GM19438 (cell line): ENCODE data around the gene SLC2A4RG.

Experiments
- ATAC-seq: cut with Tn5 transposase; IDR thresholded peaks from one replicate; pipeline ENCODE4 v1.9.1; 2021; ENCODE audit warnings: low read depth; ENCODE audit not compliant: unreplicated experiment

Gene SLC2A4RG

DNA sequence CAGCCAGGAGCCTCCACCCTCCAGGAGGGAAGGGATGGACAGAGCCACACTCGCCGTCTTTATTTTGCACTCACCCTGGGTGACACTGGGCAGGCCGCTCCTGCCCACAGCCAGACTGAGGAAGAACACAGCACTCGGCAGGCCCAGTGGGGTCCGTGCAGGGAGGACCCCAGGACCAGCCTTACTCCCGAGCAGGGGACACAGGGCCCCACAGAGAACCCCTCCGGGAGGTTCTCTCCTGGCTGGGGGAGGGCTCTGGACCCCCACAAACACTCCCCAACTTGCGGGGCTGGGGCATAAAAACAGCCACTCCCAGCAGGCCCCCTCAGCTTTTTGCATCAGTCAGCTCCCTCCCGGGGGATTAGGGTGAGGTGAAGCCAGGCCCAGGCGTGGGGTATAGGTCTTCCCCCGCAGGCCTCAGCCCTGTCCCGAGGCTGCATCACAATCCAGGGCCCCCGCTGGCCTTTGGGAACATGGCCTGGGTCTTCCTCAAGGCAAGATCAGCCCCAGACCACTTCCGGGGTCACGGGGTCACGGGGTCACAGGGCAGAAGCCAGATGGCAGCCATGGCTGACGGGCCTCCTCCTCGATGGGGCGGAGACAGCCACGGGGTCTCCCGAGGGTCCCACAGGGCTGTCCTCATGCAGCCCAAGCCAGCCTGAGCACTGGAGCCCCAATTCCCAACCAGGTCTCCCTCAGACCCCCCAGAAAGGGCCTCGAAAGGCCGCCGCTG is 39.9 kb upstream of the SLC2A4RG start:
- no peak for ATAC-seq

DNA sequence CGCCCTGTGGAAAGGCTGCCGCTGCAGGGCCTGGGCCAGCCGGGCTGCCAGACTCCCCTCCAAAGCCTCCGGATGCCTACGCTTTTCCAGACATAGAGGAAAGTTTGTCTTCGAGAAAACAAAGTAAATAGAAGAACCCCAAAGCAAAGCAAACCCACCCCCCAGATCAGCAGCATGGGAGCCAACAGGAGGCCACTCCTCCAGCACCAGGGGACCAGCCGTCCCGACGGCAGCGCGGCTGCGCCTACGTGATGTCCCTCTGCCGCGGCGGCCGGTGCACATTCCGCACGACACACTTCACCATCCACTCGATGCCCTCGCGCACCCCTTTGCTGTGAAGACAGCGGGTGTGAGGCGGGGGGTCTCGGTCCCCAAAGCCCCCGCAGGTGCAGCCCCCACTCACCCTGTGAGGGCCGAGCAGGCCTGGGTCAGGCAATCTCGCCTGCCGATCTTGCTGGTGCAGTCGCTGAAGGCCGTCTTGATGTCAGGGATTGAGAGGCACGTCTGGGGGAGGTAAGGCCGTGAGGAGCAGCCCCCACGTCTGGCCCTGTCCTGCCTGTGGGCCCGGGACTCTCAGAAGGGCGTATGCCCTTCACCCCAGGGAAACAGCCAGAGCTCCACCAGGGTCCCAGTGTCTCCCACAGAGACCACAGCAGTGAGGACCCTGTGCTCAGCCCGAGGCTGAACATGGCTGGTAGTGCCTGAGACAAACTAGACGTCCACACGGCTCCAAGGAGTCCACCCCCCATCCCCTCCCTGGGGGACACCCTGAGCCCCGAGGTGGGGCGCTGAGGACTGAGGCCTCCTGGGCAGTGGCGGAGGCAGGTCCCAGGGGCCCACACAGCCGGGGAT is 39.2 kb upstream of the SLC2A4RG start:
- ATAC-seq = no peak

DNA sequence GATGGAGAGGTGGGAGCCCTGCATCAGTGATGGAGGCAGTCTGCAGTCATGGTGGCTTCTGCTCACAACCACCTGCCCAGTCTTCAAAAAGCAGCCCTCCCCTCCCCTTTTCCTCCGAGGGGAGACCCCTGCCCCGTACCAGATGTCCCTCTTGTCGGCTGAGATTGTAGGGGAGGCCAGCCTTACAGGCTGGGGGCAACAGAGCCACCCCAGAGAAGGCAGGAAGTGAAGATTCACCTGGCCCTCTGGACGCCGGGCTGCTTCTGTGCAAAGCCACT is 38.6 kb upstream of the SLC2A4RG start:
- no peak for ATAC-seq

DNA sequence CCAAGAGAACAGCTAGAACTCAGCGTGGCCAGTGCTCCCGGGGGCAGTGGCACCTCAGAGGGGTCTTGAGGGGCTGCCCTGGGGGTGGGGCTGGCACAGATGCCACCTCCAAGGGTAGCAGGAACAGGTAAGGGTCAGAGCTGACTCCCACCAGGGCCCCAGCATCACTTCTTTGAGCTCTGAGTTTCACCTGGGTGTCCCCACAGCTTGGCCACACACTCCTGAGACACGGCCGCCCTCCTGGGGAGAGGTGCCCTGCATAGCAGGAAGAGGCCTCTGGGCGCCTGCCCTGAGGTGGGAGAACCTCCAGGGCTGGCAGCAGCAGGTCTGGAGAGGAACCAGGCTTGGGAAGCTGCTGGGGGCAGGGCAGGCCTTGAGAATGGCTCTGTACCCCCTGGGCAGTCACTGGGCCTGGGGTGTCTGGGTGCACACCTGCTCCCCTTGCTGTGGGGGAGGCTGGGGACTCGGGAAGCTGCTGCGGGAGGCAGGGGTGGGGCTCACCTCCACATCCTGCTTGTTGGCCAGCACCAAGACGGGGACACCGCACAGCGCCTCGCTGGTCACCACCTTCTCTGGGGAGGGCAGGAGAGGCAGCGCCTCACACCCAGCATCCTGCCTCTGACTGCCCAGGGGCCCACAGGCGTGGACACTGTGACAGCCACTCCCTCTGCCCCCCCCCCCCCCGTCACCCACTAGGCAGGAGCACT is 38.1 kb upstream of the SLC2A4RG start:
- no peak for ATAC-seq

DNA sequence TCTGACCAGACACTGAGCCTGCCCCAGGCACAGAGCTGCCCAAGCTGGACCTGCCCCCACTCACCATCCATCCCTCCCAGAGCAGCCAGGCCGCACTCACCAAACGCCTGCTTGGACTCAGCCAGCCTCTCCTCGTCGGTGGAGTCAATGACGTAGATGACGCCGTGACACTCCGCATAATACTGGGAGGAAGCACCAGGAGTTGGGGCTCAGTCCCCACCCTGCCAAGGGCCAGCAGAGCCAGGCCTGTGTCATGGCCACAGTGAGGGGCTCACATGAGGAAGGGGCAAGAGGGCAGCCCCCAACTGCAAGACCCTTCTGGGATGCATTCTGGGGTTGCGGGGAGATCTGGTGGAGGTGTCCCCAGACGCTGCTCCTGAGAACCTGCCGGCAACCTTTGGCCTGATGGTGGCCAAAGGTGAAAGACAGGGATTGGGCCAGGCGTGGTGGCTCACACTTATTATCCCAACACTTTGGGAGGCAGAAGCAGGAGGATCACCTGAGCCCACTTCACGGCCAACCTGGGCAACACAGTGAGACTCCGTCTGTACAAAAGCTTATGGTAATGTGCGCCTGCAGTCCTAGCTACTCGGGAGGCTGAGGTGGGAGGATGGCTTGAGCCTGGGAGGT is 37.4 kb upstream of the SLC2A4RG start:
- ATAC-seq = no peak

DNA sequence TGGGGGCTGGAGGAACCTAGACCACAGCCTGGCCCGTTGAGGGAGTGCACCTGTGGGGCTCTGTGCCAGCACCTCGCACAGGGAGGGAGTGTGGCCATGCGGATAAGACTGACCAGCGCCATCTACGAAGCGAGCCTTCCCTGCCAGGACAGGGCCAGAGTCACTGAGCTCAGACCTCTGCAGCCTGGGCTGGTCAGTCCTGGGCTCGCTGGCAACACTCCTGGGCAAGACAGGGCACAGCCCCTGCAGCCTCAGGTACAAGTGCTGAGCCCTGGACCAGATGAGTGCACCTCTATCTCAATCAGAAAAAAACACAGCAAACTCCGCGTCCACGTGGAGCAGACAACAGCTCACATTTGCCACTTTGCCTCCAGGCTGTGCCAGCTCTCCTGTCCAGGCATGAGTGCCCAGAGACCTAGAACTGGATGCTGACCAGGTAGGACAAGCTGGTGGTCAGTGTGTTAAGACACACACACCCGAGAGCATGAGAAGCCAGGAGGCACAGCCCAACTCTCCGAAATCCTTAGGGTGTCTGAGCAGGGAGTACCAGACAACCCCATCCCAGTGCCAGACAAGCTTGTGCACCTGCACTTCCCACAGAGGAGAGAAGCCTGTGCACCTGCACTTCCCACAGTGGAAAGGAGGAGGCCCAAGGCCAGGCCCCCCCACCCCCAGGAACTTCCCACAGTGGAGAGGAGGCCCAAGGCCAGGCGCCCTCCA is 36.7 kb upstream of the SLC2A4RG start:
- ATAC-seq = no peak

DNA sequence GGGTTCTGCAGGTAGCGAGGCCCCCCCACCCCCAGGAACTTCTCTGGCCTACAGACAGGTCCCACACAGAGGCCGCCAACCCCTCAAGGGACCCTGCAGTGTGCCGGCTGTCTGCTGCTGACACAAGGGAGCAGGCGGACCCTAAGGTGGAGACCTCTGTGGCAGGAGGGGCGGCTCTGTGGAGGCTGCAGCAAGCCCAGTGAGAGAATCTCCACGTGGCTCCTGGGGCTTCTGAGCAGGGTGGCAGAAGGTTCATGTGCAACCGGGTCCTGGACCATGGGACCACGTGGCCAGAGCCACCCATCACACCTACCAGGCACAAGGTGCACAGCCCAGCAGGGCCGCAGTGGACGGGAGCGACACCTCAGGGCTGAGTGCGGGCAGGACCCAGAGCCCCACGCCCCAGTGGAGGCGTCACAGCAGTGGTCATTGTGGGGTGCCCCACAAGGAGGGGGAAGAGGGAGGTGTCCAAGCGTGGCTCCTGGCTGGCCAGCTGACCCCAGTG is 36.1 kb upstream of the SLC2A4RG start:
- no peak for ATAC-seq

DNA sequence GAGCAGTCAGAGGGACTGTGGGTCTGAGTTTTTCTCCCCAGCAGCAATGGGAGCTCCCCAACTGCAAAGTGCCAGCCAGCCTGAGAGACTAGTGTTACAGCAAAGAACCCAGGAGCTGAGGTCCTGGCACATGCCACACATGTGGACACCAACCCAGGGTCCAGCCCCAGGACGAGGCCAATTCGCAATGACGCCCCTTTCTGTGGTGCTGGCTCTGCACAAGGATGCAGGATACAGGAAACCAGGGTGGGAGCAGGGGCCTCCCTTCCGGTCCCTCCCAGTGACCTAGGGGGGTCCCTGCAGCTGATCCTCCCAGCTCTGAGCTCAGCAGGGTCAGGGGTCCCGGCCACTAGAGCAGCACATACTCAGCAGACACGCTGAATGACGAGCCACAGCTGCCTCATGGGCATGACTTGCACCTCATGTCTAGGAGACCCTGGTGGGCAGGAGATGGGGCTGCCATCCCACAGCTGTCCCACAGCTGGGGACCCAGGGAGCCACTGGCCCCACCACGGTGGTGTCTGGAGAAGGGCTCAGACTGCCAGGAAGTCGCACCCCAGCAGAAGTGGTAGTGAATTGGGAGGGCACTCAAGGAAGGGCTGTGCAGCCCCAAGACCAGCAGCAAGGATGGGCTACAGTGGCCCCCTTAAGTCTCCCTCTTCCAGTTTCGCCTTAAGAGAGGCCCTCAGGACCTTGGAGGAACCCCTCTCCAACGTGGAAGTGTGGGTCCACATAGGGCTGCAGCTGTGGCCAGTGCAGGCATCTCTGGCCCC is 35.4 kb upstream of the SLC2A4RG start:
- no peak for ATAC-seq

DNA sequence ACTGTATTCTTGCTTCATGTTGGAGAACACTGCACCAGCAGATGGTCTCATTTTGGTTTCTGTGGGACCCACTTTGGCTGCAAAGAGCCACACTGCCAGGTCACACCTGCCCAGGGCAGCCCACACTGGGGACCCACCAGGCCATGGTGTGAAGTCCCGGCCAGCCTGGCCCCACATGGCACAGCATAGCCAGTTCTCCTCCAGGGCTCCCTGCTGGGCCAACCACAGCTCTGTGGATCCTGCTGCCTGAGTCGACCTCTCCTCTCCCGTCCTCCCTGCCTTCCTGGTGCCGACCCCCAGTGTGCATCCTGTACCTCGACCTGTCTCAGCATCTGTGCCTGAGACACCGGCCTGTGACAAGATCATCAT is 34.8 kb upstream of the SLC2A4RG start:
- ATAC-seq = no peak

DNA sequence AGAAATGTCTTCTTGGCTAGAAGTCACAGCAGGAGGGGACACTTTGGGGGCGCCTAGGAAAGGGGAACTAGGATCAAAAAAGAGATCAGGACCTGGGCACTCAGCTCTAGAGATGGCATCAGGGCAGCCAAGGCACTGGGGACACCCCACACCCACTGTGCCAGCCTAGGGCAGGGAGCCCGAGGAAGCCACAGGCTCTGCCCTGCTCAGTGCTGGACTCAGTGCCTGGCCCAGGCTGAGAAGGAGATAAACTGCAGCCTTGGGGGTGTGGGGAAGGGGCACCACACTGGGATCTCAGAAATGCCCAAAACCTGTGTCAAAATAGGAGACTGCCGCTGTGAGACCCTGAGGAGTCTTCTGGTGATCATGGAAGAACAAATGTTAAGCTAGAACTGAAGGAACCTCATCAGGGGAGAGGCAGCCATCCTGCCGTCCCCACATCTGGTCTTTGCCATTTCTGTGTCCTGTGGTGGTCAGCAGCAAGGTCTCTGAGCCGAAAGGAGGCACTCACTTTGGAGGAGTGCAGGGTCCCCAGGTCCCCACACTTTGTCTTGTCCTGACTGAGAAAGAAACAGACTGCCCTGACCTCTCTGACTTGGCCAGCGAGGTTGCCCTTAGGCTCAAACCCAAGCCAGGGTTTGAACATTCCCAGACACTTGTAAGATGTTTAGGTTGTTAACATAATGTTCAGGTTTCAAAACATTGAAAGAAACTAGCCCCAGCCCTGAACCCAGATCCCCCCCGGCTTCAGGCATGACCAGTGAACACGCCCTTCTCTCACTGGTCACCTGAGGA is 34.1 kb upstream of the SLC2A4RG start:
- no peak for ATAC-seq

DNA sequence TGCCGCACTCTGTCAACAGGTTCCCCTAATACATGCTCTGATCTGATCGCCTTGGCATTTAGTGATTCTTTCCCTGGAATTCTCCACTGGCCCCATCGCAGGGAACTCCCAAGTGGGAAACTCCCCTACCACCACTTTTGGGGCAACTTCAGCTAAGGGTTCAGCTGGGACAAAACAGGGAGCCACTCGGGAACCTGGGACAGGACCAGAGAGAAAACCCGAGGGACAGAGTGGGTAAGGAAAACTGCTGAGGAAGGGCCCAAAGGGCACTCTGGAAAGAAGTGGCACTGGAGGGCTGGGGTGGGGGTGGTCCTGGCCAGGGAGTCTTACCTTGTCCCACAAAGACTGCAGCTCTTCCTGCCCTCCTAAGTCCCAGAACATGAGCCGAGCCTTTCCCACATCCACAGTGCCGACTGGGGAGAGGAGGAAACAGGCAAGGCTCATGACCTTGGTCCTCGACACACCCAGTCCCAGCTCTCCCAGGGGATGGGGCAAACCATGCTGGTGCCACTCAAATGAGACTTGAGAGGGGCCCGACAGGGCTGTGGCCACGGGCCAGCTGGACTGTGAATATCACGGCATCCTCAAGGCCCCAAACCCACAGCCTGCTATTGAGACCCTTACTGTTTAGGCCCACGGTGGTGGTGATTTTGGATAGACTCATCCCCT is 33.4 kb upstream of the SLC2A4RG start:
- no peak for ATAC-seq

DNA sequence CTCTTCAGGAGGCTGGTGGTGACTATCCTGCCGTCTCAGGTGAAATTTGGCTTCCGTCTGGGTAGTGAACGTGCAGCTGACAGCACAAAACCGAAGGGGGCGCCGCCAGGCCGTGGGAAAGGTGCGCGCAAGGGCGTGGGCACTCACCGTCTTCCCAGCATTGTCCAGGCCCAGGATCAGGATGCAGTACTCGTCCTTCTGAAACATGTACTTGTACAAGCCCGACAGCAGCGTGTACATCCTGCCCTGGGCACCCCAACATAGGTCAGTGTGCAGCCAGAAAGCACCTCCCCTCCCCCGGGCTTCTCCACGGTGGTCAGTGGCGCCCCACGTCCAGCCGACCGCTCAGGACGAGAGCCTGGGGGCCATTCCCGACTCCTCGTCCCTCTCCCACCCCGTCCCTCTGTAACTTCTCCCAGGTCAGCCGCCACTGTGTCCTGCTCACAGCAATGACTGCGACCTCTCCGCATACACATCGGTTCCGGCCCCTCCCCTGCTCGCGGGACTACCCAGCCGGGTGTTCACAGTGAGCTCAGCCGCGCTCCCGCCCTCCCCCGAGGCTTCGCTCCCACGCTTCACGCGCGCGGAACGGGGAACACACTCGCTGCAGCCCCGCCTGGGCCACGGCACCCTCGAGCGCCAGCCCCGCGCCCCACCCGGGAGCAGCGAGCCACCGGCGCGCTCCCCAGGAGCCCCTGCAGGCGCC is 32.6 kb upstream of the SLC2A4RG start:
- ATAC-seq = peak; percentile 22

DNA sequence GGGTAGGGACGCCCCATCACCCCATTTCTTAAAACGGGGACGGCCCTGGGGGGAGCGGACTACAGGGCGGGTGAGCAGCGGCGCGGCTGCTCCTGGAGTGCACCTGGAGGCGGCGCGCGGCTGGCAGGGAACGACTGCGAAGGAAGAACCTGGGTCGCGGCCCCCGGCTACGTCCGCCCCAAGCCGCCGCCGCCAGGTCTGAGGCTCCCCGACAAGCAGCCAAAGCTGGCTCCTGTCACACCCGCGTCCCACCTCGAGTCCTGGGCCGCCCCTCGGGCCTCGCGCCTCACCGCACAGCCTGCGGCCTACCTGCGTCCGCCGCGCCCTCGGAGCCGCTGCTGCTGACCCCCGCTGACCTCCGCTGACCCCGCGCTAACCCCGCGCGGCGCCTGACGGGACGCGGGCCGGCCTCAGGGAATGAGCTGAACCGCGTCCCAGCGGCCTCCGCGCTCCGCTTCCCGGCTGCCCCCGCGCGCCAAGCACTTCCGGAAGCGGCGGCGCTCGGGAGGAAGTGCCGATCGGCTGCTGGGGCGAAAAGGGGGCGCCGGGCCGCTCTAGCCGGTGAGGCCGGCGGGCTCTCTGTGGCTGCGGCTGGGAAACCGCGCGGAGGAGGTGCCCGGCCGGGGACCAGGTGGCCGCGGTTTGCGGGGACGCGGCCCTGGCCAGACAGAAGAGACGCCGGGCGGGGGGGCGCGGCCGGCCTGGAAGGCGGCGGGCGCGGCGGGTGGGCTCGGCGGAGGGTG is 31.8 kb upstream of the SLC2A4RG start, which contains the start of the genes ARFRP1 and ZGPAT:
Gene ARFRP1, minus strand, starts transcription at position 419 of the 743 bp plus-strand sequence. CDS start 885 bp downstream, outside the sequence.
Gene ZGPAT, plus strand, starts transcription at position 482 of the 743 bp plus-strand sequence. CDS start 542 bp downstream, outside the sequence.
- peak; percentile 57 for ATAC-seq

DNA sequence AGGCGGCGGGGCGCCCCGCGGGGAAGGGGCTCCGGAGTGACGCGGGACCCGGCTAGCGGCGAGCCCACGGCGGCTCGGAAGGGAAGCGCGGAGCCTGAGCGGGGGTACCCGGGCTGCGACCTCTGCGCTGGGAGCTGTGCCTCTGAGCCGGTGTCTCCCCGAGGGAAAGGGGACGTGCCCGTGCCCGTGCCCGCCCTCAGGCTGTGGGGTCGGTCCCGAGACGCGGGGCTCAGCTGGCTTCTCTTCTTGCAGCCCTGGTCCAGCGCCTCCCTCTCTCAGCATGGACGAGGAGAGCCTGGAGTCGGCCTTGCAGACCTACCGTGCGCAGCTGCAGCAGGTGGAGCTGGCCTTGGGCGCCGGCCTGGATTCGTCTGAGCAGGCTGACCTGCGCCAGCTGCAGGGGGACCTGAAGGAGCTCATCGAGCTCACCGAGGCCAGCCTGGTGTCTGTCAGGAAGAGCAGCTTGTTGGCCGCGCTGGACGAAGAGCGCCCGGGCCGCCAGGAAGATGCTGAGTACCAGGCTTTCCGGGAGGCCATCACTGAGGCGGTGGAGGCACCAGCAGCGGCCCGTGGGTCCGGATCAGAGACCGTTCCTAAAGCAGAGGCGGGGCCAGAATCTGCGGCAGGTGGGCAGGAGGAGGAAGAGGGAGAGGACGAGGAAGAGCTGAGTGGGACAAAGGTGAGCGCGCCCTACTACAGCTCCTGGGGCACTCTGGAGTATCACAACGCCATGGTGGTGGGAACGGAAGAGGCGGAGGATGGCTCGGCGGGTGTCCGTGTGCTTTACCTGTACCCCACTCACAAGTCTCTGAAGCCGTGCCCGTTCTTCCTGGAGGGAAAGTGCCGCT is 31.1 kb upstream of the SLC2A4RG start:
- no peak for ATAC-seq

DNA sequence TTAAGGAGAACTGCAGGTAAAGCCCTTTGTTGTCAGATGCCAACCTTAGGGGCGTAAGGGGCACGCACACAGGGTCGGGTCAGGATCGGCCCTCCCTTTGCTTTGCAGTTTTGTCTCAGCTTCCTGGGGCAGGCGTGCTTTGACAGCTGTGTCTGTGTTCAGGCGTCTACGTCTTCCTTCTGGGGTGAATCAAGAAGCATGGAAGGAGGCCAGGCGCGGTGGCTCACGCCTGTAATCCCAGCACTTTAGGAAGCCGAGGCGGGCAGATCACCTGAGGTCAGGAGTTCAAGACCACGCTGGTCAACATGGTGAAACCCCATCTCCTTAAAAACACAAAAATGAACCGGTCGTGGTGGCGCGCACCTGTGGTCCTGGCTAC is 30.4 kb upstream of the SLC2A4RG start:
- ATAC-seq = no peak

DNA sequence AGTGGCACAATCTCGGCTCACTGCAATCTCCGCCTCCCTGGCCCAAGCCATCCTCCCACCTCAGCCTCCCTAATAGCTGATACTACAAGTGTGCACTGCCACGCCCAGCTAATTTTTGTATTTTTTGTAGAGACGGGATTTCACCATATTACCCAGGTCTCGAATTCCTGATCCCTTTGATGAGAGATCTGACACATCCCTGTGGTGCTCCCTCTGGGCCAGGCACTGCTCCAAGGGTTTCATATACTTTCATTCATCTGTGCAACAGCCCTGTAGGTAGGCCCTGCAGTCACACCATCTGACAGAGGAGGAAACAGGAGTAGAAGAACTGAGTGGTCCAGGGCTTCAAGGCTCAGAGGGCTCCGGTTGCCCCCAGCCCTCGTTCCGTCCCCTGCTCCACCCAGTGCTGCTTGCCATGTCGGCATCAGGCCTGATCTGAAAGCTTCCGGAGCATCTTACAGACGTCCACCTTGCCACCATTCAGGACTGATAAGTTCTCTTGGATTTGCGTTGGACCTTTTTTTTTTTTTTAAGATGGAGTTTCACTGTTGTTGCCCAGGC is 28.4 kb upstream of the SLC2A4RG start:
- no peak for ATAC-seq
